AG09309 (cell line): ENCODE results near the gene MRPS26.
"Not testable (repeated sequence)": the region's sequence is repeated elsewhere in the genome, so short reads cannot be mapped to it uniquely, and the experiment has no call there.

ENCODE experiments used
- DNase-seq: peaks from one replicate; pipeline ENCODE4 v3.0.0-alpha.2; 2010; ENCODE audit warnings: low read depth
- H3K4me3 ChIP-seq: 2 replicates; pipeline ENCODE4 v1.5.1; 2011; ENCODE audit warnings: mild to moderate bottlenecking, low read depth, low read length, moderate library complexity; ENCODE audit not compliant: control insufficient read depth
- CTCF ChIP-seq: IDR thresholded peaks from 2 replicates; pipeline ENCODE4 v1.5.1; 2011; ENCODE audit warnings: mild to moderate bottlenecking, low read depth, low read length, inconsistent platforms; ENCODE audit not compliant: insufficient read depth, control insufficient read depth; ENCODE audit errors: missing control alignments

MRPS26 gene

DNA sequence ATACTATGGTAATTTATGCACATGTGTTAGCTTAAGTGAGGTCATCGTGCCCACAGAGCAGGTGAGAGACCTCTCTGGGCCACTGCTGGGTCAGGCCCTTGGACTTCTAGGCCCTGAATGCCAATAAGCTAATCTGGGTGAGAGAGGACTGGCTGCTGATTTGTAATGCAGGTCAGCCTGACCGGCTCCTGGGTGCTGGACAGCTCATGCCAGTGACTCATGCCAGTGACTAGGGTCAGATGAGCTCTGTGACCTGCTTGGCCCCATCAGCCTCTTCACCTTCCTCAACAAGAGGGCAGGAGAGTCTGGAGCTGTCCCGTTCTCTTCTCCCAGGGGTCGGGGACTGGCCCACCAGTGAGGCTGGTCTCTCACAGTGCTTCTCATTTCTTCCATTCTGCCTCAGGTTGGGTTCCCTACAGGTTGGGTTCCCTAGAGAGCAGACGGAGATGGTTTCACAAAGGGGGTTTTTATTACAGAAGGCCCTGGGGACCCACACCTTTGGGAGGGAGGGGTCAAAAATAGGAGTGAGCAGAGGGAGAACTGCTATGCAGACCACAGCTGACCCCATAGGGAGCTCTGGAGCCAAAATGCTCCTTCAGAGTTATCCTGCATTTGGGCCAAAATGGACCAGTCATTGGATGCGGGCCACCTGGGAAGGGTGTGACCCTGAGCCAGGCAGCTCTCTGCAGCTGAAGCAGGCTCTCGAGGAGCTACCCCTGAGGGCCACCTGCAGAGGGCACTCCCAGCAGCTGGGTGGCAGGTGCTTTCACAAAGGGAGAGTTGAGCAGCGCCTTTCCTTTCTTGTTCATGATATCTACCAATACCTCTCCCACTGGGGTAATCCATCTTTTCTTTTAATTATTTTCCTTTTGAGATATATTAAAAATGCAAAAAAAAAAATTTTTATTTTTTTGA lies 23.4 kb downstream of the MRPS26 start:
- TF ChIP-seq CTCF: no peak
- no peak overlapping the region for H3K4me3 ChIP-seq
- DNase-seq: no peak

- DNase-seq: no peak
- TF ChIP-seq CTCF: no peak
- no peak overlapping the region for H3K4me3 ChIP-seq
Observed at GRCh38 chr20:3070725-3071124, 24.9 kb downstream of the MRPS26 start.

DNA sequence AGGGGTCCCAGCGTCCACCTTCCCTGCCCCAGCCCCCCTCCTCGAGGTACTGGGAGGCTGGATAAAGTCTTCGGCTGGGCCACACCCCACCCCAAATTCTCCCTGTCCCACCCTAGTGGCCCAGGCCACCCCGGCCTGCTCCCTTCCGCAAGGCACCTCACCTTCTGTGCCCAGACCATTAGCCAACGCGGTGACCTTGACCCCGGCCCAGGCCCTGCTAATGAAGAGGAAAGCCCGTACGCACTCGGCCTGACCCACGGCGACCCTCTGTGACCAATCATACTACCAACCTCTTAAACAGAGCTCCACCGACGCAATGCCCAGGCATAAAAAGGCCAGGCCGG lies 25.4 kb downstream of the MRPS26 start:
- TF ChIP-seq CTCF: no peak
- peak overlapping the region; percentile 32 for H3K4me3 ChIP-seq
- DNase-seq: no peak

- peak within 1 kb of the TSS; percentile 32 for H3K4me3 ChIP-seq
- no peak for TF ChIP-seq CTCF
- DNase-seq: no peak
Observed at GRCh38 chr20:3071610-3072529, 26.0 kb downstream of the MRPS26 start, which contains the start of gene OXT. Gene OXT (plus strand): TSS chr20:3071620. CDS start chr20:3071656, 36 bp downstream.

DNA sequence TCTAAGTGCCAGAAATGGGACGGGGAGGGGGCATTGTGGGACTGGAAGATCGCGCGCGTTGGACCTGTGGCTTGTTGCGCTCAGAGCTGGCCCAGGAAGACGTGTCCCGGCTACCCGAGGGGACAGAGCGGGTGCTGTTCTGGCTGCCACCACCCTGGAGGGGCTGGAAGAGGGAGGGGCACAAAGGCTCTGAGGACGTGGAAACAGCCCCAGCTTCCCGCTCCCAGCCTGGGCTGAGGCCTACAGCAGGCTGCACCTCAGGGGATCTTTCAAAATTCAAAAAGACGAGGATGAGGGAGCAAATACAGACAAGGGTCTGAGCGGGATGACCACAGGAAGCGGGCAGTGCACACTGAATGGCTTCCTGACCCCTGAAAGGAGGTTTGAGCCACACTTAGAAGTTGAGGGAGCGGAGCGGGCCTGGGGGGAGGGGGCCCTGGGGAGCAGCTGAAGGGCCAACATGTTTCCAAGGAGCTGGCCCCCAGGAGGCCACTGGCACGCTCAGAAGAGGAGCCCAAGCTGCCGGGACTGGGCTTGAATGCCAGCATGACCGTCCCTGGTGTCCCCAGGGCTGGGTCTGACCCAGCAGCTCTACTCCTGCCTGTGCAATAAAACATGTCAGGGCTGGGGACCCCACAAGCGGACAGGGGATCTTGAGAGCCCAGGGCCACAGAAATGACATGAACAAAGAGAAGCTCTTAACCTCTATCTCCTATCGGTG lies 26.8 kb downstream of the MRPS26 start:
- no peak for DNase-seq
- TF ChIP-seq CTCF: no peak
- no peak overlapping the region for H3K4me3 ChIP-seq

DNA sequence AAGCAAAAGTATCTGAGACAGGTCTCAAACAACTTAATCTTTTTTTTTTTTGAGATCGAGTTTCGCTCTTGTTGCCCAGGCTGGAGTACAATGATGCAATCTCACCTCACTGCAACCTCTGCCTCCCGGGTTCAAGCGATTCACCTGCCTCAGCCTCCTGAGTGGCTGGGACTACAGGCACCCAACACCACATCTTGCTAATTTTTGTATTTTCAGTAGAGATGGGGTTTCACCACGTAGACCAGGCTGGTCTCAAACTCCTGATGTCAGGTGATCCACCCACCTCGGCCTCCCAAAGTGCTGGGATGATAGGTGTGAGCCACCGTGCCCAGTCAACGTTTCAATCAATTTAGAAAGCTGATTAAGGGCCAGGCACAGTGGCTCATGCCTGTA lies 27.4 kb downstream of the MRPS26 start:
- not testable (repeated sequence) for DNase-seq, H3K4me3 ChIP-seq
